HL-60 (cell line): ENCODE results near the gene MRGPRF.
"Not testable (repeated sequence)": the region's sequence is repeated elsewhere in the genome, so short reads cannot be mapped to it uniquely, and the experiment has no call there.

Experiments used
- DNase-seq, 2 experiments: peaks; one replicate each; pipeline ENCODE4 v3.0.0-alpha.2; 2010 to 2020; ENCODE audit warnings: low read depth in 1 of 2, low spot score in 1 of 2
- H3K27ac ChIP-seq: fragments of 250-450 bp; sonication (Bioruptor Pico); replicated peaks from 2 replicates; pipeline ENCODE4 v1.5.1; 2020; ENCODE audit warnings: mild to moderate bottlenecking, moderate library complexity
- H3K27me3 ChIP-seq: fragments of 250-450 bp; sonication (Bioruptor Pico); 2 replicates; pipeline ENCODE4 v1.5.1; 2021; ENCODE audit warnings: mild to moderate bottlenecking, moderate library complexity; ENCODE audit not compliant: insufficient read depth, poor library complexity, severe bottlenecking
- H3K4me3 ChIP-seq: replicated peaks from 2 replicates; pipeline ENCODE4 v1.5.1; 2011; ENCODE audit warnings: mild to moderate bottlenecking, control low read depth, low read length; ENCODE audit not compliant: insufficient read depth
- GABPA ChIP-seq: IDR thresholded peaks from 2 replicates; pipeline ENCODE4 v1.6.1; 2012; ENCODE audit warnings: low read depth
- POLR2AphosphoS5 ChIP-seq: IDR thresholded peaks from 2 replicates; pipeline ENCODE4 v1.6.1; 2012; ENCODE audit warnings: low read depth
- SPI1 ChIP-seq: IDR thresholded peaks from 2 replicates; pipeline ENCODE4 v1.6.1; 2012; ENCODE audit warnings: low read depth, mild to moderate bottlenecking, borderline replicate concordance
- TF ChIP-seq, protein P1 (sequence below): IDR thresholded peaks from one replicate; pipeline ENCODE4 v1.5.1; 2011; ENCODE audit warnings: low read length, control low read depth, inconsistent platforms; ENCODE audit not compliant: insufficient read depth
- TF ChIP-seq, protein P2 (sequence below): IDR thresholded peaks from 2 replicates; pipeline ENCODE4 v1.6.1; 2012; ENCODE audit warnings: low read depth; ENCODE audit not compliant: insufficient replicate concordance

Gene MRGPRF

DNA sequence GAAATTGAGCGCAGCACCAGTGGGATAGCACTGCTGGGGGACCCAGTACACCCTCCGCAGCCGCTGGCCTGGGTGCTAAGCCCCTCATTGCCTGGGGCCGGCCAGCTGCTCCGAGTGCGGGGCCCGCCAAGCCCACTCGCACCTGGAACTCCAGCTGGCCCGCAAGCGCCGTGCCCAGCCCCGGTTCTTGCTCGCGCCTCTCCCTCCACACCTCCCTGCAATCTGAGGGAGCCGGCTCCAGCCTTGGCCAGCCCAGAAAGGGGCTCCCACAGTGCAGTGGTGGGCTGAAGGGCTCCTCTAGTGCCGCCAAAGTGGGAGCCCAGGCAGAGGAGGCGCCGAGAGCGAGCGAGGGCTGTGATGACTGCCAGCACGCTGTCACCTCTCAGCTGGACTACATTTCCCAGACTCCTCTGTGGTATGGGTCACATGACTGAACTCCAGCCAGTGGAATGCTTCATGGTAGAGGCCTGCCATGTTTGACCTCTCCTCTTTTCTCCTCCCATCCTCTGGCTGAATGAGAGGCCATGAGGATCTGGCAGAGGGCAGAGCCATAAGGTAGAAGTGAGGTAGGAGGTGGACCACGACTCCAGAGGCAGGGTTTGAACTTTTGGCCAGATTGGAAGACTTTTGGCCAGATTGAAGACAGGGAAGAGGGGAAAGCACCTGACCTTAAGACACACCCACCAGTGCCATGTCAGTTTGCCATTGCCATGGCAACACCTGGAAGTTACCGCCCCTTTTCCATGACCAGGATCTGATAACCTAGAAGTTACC, 38.4 kb downstream of the MRGPRF start:
- Histone ChIP-seq H3K27me3 (no peaks in the 10 kb centered on the region), H3K4me3 (no peak overlapping the region), H3K27ac (no peak overlapping the region)
- TF ChIP-seq, protein P1, sequence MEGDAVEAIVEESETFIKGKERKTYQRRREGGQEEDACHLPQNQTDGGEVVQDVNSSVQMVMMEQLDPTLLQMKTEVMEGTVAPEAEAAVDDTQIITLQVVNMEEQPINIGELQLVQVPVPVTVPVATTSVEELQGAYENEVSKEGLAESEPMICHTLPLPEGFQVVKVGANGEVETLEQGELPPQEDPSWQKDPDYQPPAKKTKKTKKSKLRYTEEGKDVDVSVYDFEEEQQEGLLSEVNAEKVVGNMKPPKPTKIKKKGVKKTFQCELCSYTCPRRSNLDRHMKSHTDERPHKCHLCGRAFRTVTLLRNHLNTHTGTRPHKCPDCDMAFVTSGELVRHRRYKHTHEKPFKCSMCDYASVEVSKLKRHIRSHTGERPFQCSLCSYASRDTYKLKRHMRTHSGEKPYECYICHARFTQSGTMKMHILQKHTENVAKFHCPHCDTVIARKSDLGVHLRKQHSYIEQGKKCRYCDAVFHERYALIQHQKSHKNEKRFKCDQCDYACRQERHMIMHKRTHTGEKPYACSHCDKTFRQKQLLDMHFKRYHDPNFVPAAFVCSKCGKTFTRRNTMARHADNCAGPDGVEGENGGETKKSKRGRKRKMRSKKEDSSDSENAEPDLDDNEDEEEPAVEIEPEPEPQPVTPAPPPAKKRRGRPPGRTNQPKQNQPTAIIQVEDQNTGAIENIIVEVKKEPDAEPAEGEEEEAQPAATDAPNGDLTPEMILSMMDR: no peak
- TF ChIP-seq, protein P2, sequence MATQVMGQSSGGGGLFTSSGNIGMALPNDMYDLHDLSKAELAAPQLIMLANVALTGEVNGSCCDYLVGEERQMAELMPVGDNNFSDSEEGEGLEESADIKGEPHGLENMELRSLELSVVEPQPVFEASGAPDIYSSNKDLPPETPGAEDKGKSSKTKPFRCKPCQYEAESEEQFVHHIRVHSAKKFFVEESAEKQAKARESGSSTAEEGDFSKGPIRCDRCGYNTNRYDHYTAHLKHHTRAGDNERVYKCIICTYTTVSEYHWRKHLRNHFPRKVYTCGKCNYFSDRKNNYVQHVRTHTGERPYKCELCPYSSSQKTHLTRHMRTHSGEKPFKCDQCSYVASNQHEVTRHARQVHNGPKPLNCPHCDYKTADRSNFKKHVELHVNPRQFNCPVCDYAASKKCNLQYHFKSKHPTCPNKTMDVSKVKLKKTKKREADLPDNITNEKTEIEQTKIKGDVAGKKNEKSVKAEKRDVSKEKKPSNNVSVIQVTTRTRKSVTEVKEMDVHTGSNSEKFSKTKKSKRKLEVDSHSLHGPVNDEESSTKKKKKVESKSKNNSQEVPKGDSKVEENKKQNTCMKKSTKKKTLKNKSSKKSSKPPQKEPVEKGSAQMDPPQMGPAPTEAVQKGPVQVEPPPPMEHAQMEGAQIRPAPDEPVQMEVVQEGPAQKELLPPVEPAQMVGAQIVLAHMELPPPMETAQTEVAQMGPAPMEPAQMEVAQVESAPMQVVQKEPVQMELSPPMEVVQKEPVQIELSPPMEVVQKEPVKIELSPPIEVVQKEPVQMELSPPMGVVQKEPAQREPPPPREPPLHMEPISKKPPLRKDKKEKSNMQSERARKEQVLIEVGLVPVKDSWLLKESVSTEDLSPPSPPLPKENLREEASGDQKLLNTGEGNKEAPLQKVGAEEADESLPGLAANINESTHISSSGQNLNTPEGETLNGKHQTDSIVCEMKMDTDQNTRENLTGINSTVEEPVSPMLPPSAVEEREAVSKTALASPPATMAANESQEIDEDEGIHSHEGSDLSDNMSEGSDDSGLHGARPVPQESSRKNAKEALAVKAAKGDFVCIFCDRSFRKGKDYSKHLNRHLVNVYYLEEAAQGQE: no peak
- no peak for TF ChIP-seq GABPA
- no peak for TF ChIP-seq POLR2AphosphoS5
- TF ChIP-seq SPI1: no peak
- DNase-seq: peak in 1 of 2 experiments; percentile 18

DNA sequence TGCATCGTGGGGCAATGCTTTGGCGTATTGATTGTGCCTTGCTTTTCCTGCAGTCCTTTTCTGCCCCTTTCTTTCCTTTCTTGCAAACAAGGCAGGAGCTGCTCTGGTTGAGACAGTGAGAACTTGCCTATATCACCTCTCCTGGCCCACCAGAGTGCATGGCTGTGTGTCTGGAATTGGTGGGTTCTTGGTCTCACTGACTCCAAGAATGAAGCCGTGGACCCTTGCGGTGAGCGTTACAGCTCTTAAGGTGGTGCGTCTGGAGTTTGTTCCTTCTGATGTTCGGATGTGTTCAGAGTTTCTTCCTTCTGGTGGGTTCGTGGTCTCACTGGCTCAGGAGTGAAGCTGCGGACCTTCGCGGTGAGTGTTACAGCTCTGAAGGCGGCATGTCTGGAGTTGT, 39.3 kb downstream of the MRGPRF start:
- not testable (repeated sequence) for H3K27ac ChIP-seq, H3K4me3 ChIP-seq, H3K27me3 ChIP-seq, DNase-seq

DNA sequence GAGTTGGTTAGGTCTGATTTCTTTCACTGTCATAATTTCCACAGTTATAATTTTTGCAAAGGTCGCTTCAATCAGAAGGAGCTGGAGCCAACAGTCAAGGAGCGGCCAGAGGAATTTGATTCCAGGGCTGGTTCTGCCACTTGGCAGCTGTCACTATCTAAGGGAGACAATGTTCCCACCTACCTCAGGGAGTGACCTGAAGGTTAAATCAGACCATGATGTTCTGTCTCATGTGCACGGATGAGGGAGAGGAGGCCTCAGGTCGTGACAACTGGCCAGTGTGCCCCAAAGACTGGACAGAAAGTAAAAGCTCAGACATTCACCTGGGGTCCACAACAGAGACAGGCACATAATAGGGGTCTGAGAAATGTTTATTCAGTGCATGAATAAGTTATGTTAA, 39.8 kb downstream of the MRGPRF start:
- H3K4me3 ChIP-seq: no peak overlapping the region
- DNase-seq: no peak
- TF ChIP-seq, protein P1: no peak
- no peak for TF ChIP-seq POLR2AphosphoS5
- TF ChIP-seq, protein P2: no peak
- TF ChIP-seq SPI1: no peak
- no peak for TF ChIP-seq GABPA
- H3K27ac ChIP-seq: no peak overlapping the region
- no peaks in the 10 kb centered on the region for H3K27me3 ChIP-seq

DNA sequence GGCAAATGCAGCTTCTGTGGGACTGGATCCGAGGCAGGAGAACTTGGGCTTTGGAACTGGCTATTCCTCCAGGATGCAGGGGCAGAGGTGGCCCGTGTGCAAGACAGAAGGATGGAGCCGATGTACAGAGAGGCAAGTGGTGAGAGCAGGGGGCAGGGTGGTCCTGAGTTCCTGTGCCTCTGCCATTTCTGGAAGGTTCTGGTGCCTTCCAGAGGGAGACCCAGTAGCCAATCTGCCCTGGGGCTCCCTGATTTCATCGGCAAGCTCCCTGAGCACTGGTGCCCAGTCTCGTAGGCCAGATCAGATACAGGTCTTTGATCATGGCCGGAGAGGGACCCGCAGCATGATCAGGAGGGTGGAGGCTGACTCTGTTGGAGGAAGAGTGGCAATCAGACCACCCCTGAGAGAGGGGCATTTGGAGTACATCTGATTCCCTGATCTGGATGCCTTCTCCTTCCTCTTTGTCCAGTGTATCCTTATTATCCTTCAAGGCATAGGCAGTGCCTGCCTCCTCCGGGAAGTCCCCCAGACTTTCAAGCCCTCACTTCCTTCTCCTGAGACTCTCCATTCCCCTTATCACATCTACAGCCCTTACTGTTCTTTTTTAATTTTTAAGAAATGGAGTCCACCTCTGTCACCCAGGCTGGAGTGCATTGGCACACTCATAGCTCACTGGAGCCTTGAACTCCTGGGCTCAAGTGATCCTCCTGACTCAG, 42.0 kb downstream of the MRGPRF start:
- TF ChIP-seq, protein P2: no peak
- no peak for TF ChIP-seq POLR2AphosphoS5
- TF ChIP-seq GABPA: no peak
- TF ChIP-seq, protein P1: no peak
- TF ChIP-seq SPI1: no peak
- DNase-seq: no peak
- Histone ChIP-seq H3K4me3 (no peak overlapping the region), H3K27me3 (no peaks in the 10 kb centered on the region), H3K27ac (no peak overlapping the region)
